HFFc6 (cell line): ENCODE measurements around the gene RFXAP. TPM values are rescaled to one million over a fixed set of nuclear protein-coding genes. Genes with fewer than 3 reads are reported as not detected.

ENCODE experiments used
- DNase-seq: peaks from one replicate; pipeline ENCODE4 v3.0.0-alpha.2; 2018
- H3K27ac Mint-ChIP-seq: 2 replicates; pipeline ENCODE4 v1.8.0; 2020; ENCODE audit warnings: mild to moderate bottlenecking, mixed read lengths
- H3K27me3 Mint-ChIP-seq: 2 replicates; pipeline ENCODE4 v1.8.0; 2021; ENCODE audit warnings: mild to moderate bottlenecking, moderate library complexity, mixed read lengths; ENCODE audit not compliant: insufficient read depth
- H3K36me3 Mint-ChIP-seq: 2 replicates; pipeline ENCODE4 v1.8.0; 2021; ENCODE audit warnings: low read depth, mixed read lengths
- H3K4me1 Mint-ChIP-seq: 2 replicates; pipeline ENCODE4 v1.8.0; 2020; ENCODE audit warnings: low read depth, mixed read lengths
- H3K4me3 Mint-ChIP-seq: 2 replicates; pipeline ENCODE4 v1.8.0; 2020; ENCODE audit warnings: mild to moderate bottlenecking, moderate library complexity, mixed read lengths
- H3K9me3 Mint-ChIP-seq: 2 replicates; pipeline ENCODE4 v1.8.0; 2020; ENCODE audit warnings: mild to moderate bottlenecking, mixed read lengths
- total RNA-seq, 6 experiments: library from RNA; stranded (reverse); fragmentation: NEBNext Ultra II Directional; extraction: Animal tissue kit (Norgen Biotek cat#: 25700); gene quantifications; 2 replicates in 1 of 6; 3 replicates in 5 of 6; pipeline ENCODE4 v1.2.3, GENCODE V29; 2021
- TF ChIP-seq, protein P1 (sequence below): fragments of 200-600 bp; sonication (generic); IDR thresholded peaks from 2 replicates; pipeline ENCODE4 v1.5.0; 2021; ENCODE audit warnings: antibody characterized with exemption, mild to moderate bottlenecking

The RFXAP gene
- total RNA-seq, 6 experiments from 2014 or later, result 3.4 to 4.6 (median 3.9) TPM

DNA sequence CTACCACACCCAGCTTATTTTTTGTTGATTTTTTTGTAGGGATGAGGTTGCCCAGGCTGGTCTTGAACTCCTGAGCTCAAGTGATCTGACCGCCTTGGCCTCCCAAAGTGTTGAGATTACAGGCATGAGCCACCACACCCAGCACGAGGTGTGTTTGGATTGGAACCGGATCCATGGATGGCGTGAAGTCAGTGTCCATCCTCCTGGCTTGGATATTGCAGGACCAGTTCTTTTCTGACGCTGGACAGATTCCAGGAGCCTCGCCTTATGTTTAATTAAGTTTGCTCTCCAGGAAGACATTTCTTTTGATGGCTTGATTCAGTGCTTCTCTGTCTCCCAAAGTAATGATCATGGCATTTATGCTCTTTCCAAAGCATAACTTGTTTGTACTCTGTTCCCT lies 14.4 kb upstream of the RFXAP start:
- no peak overlapping the region for H3K27ac Mint-ChIP-seq
- no peak overlapping the region for H3K4me3 Mint-ChIP-seq
- H3K36me3 Mint-ChIP-seq, result no peaks in the 10 kb centered on the region
- H3K9me3 Mint-ChIP-seq, result no peaks in the 10 kb centered on the region
- no peak for DNase-seq
- H3K27me3 Mint-ChIP-seq, result peaks cover 7% of the 10 kb centered on the region
- no peaks in the 10 kb centered on the region for H3K4me1 Mint-ChIP-seq
- TF ChIP-seq, protein P1, sequence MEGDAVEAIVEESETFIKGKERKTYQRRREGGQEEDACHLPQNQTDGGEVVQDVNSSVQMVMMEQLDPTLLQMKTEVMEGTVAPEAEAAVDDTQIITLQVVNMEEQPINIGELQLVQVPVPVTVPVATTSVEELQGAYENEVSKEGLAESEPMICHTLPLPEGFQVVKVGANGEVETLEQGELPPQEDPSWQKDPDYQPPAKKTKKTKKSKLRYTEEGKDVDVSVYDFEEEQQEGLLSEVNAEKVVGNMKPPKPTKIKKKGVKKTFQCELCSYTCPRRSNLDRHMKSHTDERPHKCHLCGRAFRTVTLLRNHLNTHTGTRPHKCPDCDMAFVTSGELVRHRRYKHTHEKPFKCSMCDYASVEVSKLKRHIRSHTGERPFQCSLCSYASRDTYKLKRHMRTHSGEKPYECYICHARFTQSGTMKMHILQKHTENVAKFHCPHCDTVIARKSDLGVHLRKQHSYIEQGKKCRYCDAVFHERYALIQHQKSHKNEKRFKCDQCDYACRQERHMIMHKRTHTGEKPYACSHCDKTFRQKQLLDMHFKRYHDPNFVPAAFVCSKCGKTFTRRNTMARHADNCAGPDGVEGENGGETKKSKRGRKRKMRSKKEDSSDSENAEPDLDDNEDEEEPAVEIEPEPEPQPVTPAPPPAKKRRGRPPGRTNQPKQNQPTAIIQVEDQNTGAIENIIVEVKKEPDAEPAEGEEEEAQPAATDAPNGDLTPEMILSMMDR, result no peak

DNA sequence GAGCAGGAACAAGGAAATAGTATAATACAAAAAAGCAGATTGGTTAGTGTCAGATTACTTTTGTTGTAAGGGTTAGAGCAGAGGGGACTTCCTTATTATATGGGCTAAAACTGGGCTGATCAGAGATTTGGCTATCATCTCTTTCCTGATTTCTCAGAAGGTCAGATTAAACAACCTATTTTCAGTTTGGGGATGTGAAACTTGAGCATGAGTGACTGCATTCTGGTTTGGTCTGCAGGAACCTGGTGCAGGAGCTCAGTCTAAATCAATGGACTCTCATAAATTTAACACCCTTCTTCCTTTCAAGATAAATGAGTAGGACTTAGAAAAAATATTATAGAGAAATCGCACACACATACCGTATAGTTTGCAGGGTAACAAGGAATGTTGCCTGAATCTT lies 12.9 kb upstream of the RFXAP start:
- TF ChIP-seq, protein P1, result no peak
- H3K4me1 Mint-ChIP-seq, result no peaks in the 10 kb centered on the region
- peaks cover 9% of the 10 kb centered on the region for H3K27me3 Mint-ChIP-seq
- no peak overlapping the region for H3K4me3 Mint-ChIP-seq
- no peak for DNase-seq
- no peaks in the 10 kb centered on the region for H3K36me3 Mint-ChIP-seq
- no peak overlapping the region for H3K27ac Mint-ChIP-seq
- H3K9me3 Mint-ChIP-seq, result no peaks in the 10 kb centered on the region

DNA sequence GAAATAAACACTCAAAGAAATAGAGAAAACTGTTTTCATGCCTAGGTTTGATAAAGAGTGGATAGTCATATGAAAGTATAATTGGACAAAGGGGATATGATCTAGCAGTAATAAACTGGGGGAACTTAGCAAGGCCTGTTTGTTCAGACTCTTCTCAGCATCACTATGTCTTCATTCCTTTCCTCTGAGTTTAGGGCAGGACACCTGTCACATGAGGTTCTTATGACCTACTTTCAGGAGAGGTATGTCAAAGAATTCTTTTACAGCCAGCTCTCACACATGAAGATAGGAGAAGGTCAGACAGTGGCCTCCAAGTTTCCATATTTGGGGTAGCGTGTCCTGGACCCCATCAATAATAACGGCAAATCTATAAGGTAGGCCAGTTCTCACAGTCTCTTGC lies 11.4 kb upstream of the RFXAP start:
- TF ChIP-seq, protein P1, result no peak
- no peak overlapping the region for H3K4me3 Mint-ChIP-seq
- H3K27ac Mint-ChIP-seq, result no peak overlapping the region
- H3K27me3 Mint-ChIP-seq, result peaks cover 16% of the 10 kb centered on the region
- no peak for DNase-seq
- H3K9me3 Mint-ChIP-seq, result no peaks in the 10 kb centered on the region
- no peaks in the 10 kb centered on the region for H3K36me3 Mint-ChIP-seq
- H3K4me1 Mint-ChIP-seq, result no peaks in the 10 kb centered on the region

DNA sequence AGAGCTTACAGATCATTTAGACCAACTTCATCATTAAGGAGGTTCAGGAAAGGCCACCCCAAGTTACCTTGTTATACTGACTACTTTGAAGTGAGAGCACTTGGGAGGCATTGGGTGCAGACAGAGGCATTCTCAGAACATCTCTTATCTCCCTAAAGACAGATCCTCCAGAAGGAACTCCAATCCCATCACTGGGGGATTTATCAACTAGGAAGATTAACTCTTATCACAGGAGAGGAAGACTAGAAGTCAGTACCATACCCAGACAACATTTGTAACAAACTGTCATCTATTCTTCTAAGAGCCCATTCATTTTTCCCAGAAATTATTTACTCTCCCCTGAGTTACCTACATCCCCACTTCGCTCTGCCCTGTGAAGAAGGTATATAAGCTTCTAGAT lies 5.8 kb upstream of the RFXAP start:
- no peak overlapping the region for H3K4me3 Mint-ChIP-seq
- H3K9me3 Mint-ChIP-seq, result no peaks in the 10 kb centered on the region
- peaks cover 21% of the 10 kb centered on the region for H3K27me3 Mint-ChIP-seq
- H3K4me1 Mint-ChIP-seq, result peaks cover 3% of the 10 kb centered on the region
- H3K36me3 Mint-ChIP-seq, result no peaks in the 10 kb centered on the region
- TF ChIP-seq, protein P1, result no peak
- DNase-seq, result no peak
- no peak overlapping the region for H3K27ac Mint-ChIP-seq

DNA sequence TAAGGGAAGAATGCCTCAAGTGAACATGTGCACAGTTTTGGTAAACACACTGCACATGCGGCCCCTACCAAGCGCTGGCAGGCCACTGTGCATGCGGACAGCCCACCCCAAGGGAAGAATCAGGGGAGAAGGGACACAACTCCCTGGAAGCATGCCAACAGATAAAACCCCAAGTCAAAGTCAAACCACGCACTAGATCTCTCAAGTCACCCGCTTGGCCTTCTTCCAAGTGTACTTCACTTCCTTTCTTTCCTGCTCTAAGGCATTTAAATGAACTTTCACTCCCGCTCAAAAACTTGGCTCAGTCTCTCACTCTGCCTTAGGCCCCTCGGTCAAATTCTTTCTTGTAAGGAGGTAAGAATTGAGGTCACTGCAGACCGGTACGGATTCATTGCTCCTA lies 4.6 kb upstream of the RFXAP start:
- no peak for DNase-seq
- Mint-ChIP-seq H3K9me3 (no peaks in the 10 kb centered on the region), H3K27me3 (peaks cover 21% of the 10 kb centered on the region), H3K4me3 (no peak overlapping the region), H3K27ac (no peak overlapping the region), H3K4me1 (peaks cover 11% of the 10 kb centered on the region), H3K36me3 (no peaks in the 10 kb centered on the region)
- TF ChIP-seq, protein P1, result no peak

DNA sequence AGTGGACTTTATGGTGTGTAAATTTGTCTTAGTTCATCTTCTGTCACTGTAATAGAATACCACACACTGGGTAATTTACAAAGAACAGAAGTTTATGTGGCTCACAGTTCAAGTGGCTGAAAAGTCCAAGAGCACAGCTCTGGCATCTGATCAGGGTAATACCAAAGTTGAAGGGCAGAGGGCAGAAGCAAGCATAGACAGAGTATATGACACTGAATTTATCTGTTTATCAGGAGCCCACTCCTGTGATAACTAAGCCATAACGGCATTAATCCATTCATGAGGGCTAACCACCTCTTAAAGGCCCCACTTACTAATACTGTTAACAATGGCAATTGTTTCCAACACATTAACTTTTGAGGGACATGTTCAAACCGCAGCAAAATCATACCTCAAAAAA lies 4.0 kb upstream of the RFXAP start:
- H3K4me1 Mint-ChIP-seq, result peaks cover 17% of the 10 kb centered on the region
- H3K27me3 Mint-ChIP-seq, result peaks cover 21% of the 10 kb centered on the region
- no peak for DNase-seq
- TF ChIP-seq, protein P1, result peak; percentile 63
- no peak overlapping the region for H3K27ac Mint-ChIP-seq
- H3K36me3 Mint-ChIP-seq, result no peaks in the 10 kb centered on the region
- H3K9me3 Mint-ChIP-seq, result no peaks in the 10 kb centered on the region
- H3K4me3 Mint-ChIP-seq, result no peak overlapping the region
